Neuronal stem cell (in vitro differentiated cells): ENCODE measurements around the gene TSC22D4.

Experiments
- DNase-seq: peaks from one replicate; pipeline ENCODE4 v3.0.0-alpha.2; 2013; ENCODE audit warnings: low spot score
- H2AFZ ChIP-seq: one replicate; pipeline ENCODE4 v1.6.1; 2013; ENCODE audit warnings: mild to moderate bottlenecking, low read length, inconsistent platforms
- H2AK5ac ChIP-seq: 2 replicates; pipeline ENCODE4 v1.6.1; 2013; ENCODE audit warnings: low read depth, mild to moderate bottlenecking, inconsistent platforms, low read length, moderate library complexity, mixed read lengths
- H2BK120ac ChIP-seq: 2 replicates; pipeline ENCODE4 v1.6.1; 2013; ENCODE audit warnings: low read depth, mild to moderate bottlenecking, inconsistent platforms, low read length, moderate library complexity, mixed read lengths
- H2BK12ac ChIP-seq: one replicate; pipeline ENCODE4 v1.6.1; 2013; ENCODE audit warnings: low read length, inconsistent platforms
- H2BK15ac ChIP-seq: 2 replicates; pipeline ENCODE4 v1.6.1; 2013; ENCODE audit warnings: mild to moderate bottlenecking, low read length, inconsistent platforms, mixed read lengths
- H2BK5ac ChIP-seq: one replicate; pipeline ENCODE4 v1.6.1; 2013; ENCODE audit warnings: inconsistent platforms, mild to moderate bottlenecking, low read length, moderate library complexity
- H3K14ac ChIP-seq: one replicate; pipeline ENCODE4 v1.6.1; 2013; ENCODE audit warnings: low read length, inconsistent platforms
- H3K18ac ChIP-seq: 2 replicates; pipeline ENCODE4 v1.6.1; 2013; ENCODE audit warnings: low read length, inconsistent platforms
- H3K23ac ChIP-seq: 2 replicates; pipeline ENCODE4 v1.6.1; 2013; ENCODE audit warnings: low read depth, mild to moderate bottlenecking, mixed read lengths, low read length, inconsistent platforms; ENCODE audit not compliant: poor library complexity
- H3K27ac ChIP-seq: replicated peaks from 3 replicates; pipeline ENCODE4 v1.5.1; 2013; ENCODE audit warnings: low read length, inconsistent platforms
- H3K27me3 ChIP-seq, 3 experiments: 2 replicates each; pipeline ENCODE4 v1.6.1; 2013; ENCODE audit warnings: low read length in 3 of 3, mild to moderate bottlenecking in 2 of 3, inconsistent platforms in 1 of 3, low read depth in 1 of 3, mixed read lengths in 1 of 3, moderate library complexity in 1 of 3; ENCODE audit not compliant: control insufficient read depth in 3 of 3, insufficient read depth in 3 of 3
- H3K36me3 ChIP-seq, 2 donors: replicated peaks in 1 of 2; 2 replicates each; pipeline ENCODE4 v1.6.1; 2013; ENCODE audit warnings: low read length in 2 of 2; ENCODE audit not compliant: control insufficient read depth in 2 of 2, insufficient read depth in 2 of 2
- H3K4ac ChIP-seq: 2 replicates; pipeline ENCODE4 v1.6.1; 2013; ENCODE audit warnings: inconsistent platforms, mild to moderate bottlenecking, low read length, moderate library complexity
- H3K4me1 ChIP-seq, 2 donors: 1 replicate in 1 of 2; 2 replicates in 1 of 2; pipeline ENCODE4 v1.6.1; 2013; ENCODE audit warnings: low read length in 2 of 2, low read depth in 1 of 2; ENCODE audit not compliant: control insufficient read depth in 2 of 2, insufficient read depth in 1 of 2
- H3K4me2 ChIP-seq: one replicate; pipeline ENCODE4 v1.6.1; 2013; ENCODE audit warnings: mild to moderate bottlenecking, low read length, inconsistent platforms; ENCODE audit not compliant: insufficient read depth, poor library complexity, severe bottlenecking
- H3K4me3 ChIP-seq, 2 donors: 2 replicates each; pipeline ENCODE4 v1.5.1; 2013; ENCODE audit warnings: low read length in 2 of 2, mild to moderate bottlenecking in 2 of 2, inconsistent platforms in 1 of 2, moderate library complexity in 1 of 2
- H3K79me1 ChIP-seq: one replicate; pipeline ENCODE4 v1.6.1; 2013; ENCODE audit warnings: low read depth, mild to moderate bottlenecking, inconsistent platforms, low read length, moderate library complexity
- H3K9ac ChIP-seq: one replicate; pipeline ENCODE4 v1.6.1; 2013; ENCODE audit warnings: mild to moderate bottlenecking, low read depth, low read length, inconsistent platforms; ENCODE audit not compliant: poor library complexity
- H3K9me3 ChIP-seq, 2 donors: replicated peaks in 1 of 2; 2 replicates each; pipeline versions ENCODE3 to v1.6.1; 2013; ENCODE audit warnings: low read length in 2 of 2, mild to moderate bottlenecking in 2 of 2, inconsistent platforms in 1 of 2, low read depth in 1 of 2, mixed read lengths in 1 of 2, moderate library complexity in 1 of 2; ENCODE audit not compliant: control insufficient read depth in 2 of 2, insufficient read depth in 1 of 2
- H4K8ac ChIP-seq: one replicate; pipeline ENCODE4 v1.6.1; 2013; ENCODE audit warnings: low read depth, mild to moderate bottlenecking, inconsistent platforms, low read length, moderate library complexity
- H4K91ac ChIP-seq: one replicate; pipeline ENCODE4 v1.6.1; 2013; ENCODE audit warnings: low read length, low read depth, mild to moderate bottlenecking, inconsistent platforms; ENCODE audit not compliant: poor library complexity
- WGBS, 2 donors: extraction: QIAGEN DNeasy Blood & Tissue Kit; methylation state at CpG; one replicate each; pipeline ENCODE4 v1.1.7; 2013; ENCODE audit warnings: missing lambda C conversion rate in 2 of 2, mixed read lengths in 1 of 2; ENCODE audit not compliant: insufficient read length in 2 of 2, insufficient replicate concordance in 1 of 2; ENCODE audit errors: extremely low coverage in 2 of 2; 5-methylcytosine and 5-hydroxymethylcytosine counted together

TSC22D4 gene

DNA sequence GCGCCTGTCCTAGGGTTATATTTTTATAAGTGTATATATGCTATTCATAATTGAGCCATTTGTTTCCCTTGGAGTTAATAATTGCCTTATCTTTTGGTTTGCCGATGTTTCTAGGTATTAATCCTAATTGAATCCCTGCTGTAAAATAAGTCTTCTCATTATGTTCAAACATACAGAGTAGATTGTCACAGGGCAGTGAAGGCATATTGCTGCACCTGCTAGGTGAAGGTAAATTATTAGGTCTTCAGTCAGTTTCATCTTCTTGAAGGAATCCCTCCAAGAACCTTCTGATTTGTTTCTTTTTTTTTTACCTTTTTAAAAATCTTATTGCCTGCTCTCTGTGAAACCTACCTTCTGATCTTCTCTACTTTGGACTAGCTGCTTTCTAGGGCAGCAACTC, 42.1 kb upstream of the TSC22D4 start:
- H3K18ac ChIP-seq, result no peak overlapping the region
- H3K9me3 ChIP-seq, result no peaks in the 10 kb centered on the region
- no peak overlapping the region for H2BK120ac ChIP-seq
- no peak overlapping the region for H2BK15ac ChIP-seq
- no peak overlapping the region for H3K14ac ChIP-seq
- no peaks in the 10 kb centered on the region for H3K36me3 ChIP-seq
- peaks cover 0 to 1% (median 0%) of the 10 kb centered on the region in 3 experiments for H3K27me3 ChIP-seq
- no peak for DNase-seq
- no peak overlapping the region for H3K4me2 ChIP-seq
- H2BK12ac ChIP-seq, result no peak overlapping the region
- H3K23ac ChIP-seq, result no peak overlapping the region
- no peak overlapping the region for H4K91ac ChIP-seq
- no CpG with 5 or more reads among the region's 2 CpGs for WGBS, 2 donors
- H3K4me1 ChIP-seq, result no peaks in the 10 kb centered on the region
- no peak overlapping the region for H2AK5ac ChIP-seq
- H2AFZ ChIP-seq, result no peak overlapping the region
- H4K8ac ChIP-seq, result no peak overlapping the region
- H3K79me1 ChIP-seq, result no peaks in the 10 kb centered on the region
- H3K9ac ChIP-seq, result no peak overlapping the region
- H3K4ac ChIP-seq, result no peak overlapping the region
- no peak overlapping the region for H3K4me3 ChIP-seq
- no peak overlapping the region for H3K27ac ChIP-seq
- no peak overlapping the region for H2BK5ac ChIP-seq

DNA sequence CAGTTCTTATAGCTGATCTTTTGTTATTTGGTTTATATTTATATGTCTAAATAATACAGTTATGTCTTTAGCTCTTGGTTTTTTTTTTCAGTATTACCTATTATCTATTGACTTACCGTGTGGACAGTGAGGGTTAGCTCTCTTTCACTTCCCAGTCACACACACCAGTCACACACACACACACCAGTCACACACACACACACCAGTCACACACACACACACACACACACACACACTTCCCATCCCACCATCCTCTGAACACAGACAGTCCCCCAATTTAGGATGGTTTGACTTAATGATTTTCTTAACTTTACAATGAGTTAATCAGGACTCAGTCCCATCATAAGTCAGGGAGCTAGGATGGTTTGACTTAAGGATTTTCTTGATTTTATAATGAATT, 41.1 kb upstream of the TSC22D4 start:
- no peak overlapping the region for H3K23ac ChIP-seq
- no peak for DNase-seq
- H2AK5ac ChIP-seq, result no peak overlapping the region

DNA sequence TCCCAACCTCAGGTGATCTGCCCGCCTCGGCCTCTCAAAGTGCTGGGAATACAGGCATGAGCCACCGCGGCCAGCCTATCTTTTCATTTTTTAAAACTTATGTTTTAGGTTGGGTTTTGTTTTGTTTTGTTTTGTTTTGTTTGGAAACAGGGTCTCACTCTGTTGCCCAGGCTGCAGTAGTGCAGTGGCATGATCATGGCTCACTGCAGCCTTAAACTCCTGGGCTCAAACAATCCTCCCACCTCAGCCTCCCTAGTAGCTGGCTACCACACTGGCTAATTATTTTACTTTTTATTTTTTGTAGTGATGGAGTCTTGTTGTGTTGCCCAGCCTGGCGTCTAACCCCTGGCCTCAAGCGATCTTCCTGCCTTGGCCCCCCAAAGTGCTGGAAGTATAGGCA, 40.6 kb upstream of the TSC22D4 start:
- H2BK12ac ChIP-seq, result no peak overlapping the region
- WGBS, 2 donors, result no CpG with 5 or more reads among the region's 6 CpGs

More for the DNA sequence above, 41.1 kb upstream of the TSC22D4 start:
- H3K27ac ChIP-seq, result no peak overlapping the region
- H3K36me3 ChIP-seq, result no peaks in the 10 kb centered on the region
- no peak overlapping the region for H2AFZ ChIP-seq
- no peak overlapping the region for H2BK5ac ChIP-seq
- H3K4me1 ChIP-seq, result no peaks in the 10 kb centered on the region
- no peak overlapping the region for H3K14ac ChIP-seq
- H2BK120ac ChIP-seq, result no peak overlapping the region
- H3K9ac ChIP-seq, result no peak overlapping the region
- H3K4me3 ChIP-seq, result no peak overlapping the region
- no peak overlapping the region for H3K4me2 ChIP-seq
- no CpG with 5 or more reads among the region's 1 CpG for WGBS, 2 donors
- H2BK15ac ChIP-seq, result no peak overlapping the region
- peaks cover 0 to 1% (median 0%) of the 10 kb centered on the region in 3 experiments for H3K27me3 ChIP-seq
- H4K91ac ChIP-seq, result no peak overlapping the region
- H4K8ac ChIP-seq, result no peak overlapping the region
- no peaks in the 10 kb centered on the region for H3K79me1 ChIP-seq
- H3K9me3 ChIP-seq, result no peaks in the 10 kb centered on the region
- no peak overlapping the region for H2BK12ac ChIP-seq
- no peak overlapping the region for H3K18ac ChIP-seq
- H3K4ac ChIP-seq, result no peak overlapping the region

DNA sequence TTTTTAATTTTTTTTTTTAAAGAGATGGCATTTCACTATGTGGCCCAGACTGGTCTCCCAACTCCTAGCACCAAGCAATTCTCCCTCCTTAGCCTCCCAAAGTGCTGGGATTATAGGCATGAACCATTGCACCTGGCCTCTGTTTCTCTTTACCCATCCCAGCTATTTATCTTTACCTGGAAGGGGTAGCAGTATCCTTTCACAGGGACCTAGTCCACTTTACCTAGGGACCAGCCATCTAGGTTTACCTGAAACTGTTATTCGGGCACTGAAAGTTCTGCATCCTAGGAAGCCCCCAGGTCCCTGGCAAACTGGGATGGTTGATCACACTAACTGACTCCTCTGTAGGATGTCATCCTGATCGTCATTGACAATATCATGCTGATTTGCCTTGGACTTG, 38.3 kb upstream of the TSC22D4 start:
- Histone ChIP-seq H3K23ac (no peak overlapping the region), H3K9ac (no peak overlapping the region), H4K8ac (no peak overlapping the region), H4K91ac (no peak overlapping the region), H3K79me1 (no peaks in the 10 kb centered on the region), H3K27me3 (peaks cover 0 to 1% (median 0%) of the 10 kb centered on the region in 3 experiments), H3K4me3 (no peak overlapping the region), H3K18ac (no peak overlapping the region), H3K4ac (no peak overlapping the region), H3K27ac (no peak overlapping the region), H2BK120ac (no peak overlapping the region), H3K9me3 (no peaks in the 10 kb centered on the region), H2BK12ac (no peak overlapping the region), H3K36me3 (no peaks in the 10 kb centered on the region), H3K4me1 (no peaks in the 10 kb centered on the region), H3K4me2 (no peak overlapping the region), H3K14ac (no peak overlapping the region), H2BK5ac (no peak overlapping the region), H2AFZ (no peak overlapping the region), H2AK5ac (no peak overlapping the region), H2BK15ac (no peak overlapping the region)
- DNase-seq, result no peak
- WGBS, 2 donors, result no CpG with 5 or more reads among the region's 2 CpGs

More for the DNA sequence above, 40.6 kb upstream of the TSC22D4 start:
- no peaks in the 10 kb centered on the region for H3K36me3 ChIP-seq
- no peak overlapping the region for H3K23ac ChIP-seq
- H3K4me3 ChIP-seq, result no peak overlapping the region
- no peak overlapping the region for H2AK5ac ChIP-seq
- H3K9me3 ChIP-seq, result no peaks in the 10 kb centered on the region
- no peak overlapping the region for H3K27ac ChIP-seq
- H3K79me1 ChIP-seq, result no peaks in the 10 kb centered on the region
- H2AFZ ChIP-seq, result no peak overlapping the region
- H3K14ac ChIP-seq, result no peak overlapping the region
- H2BK120ac ChIP-seq, result no peak overlapping the region
- H3K4me1 ChIP-seq, result no peaks in the 10 kb centered on the region
- no peak overlapping the region for H4K91ac ChIP-seq
- no peak overlapping the region for H2BK5ac ChIP-seq
- no peak overlapping the region for H3K4me2 ChIP-seq
- no peak for DNase-seq
- no peak overlapping the region for H4K8ac ChIP-seq
- no peak overlapping the region for H3K4ac ChIP-seq
- H3K9ac ChIP-seq, result no peak overlapping the region
- H3K27me3 ChIP-seq, result peaks cover 0 to 1% (median 0%) of the 10 kb centered on the region in 3 experiments
- H3K18ac ChIP-seq, result no peak overlapping the region
- no peak overlapping the region for H2BK15ac ChIP-seq
